HepG2 (cell line): ENCODE results near the gene OSBPL10. TPM values are rescaled to one million over a fixed set of nuclear protein-coding genes. Genes with fewer than 3 reads are reported as not detected.

ENCODE experiments used
- DNMT1 ChIP-seq: sonication (generic); formaldehyde crosslinking; IDR thresholded peaks from 2 replicates; pipeline ENCODE4 v1.5.1; 2020; ENCODE audit warnings: mild to moderate bottlenecking, missing genetic modification reagents
- DNMT3B ChIP-seq: conservative IDR thresholded peaks from 2 replicates; pipeline ENCODE4 v1.6.1; 2016; ENCODE audit warnings: missing biosample characterization, control low read depth
- E2F5 ChIP-seq: sonication (generic); formaldehyde crosslinking; conservative IDR thresholded peaks from 2 replicates; pipeline ENCODE4 v1.4.0; 2020; ENCODE audit warnings: missing genetic modification reagents
- GATAD1 ChIP-seq: IDR thresholded peaks from 2 replicates; pipeline ENCODE4 v1.6.1; 2016; ENCODE audit warnings: missing genetic modification reagents, missing compliant biosample characterization
- GPN1 ChIP-seq: sonication (generic); formaldehyde crosslinking; IDR thresholded peaks from 2 replicates; pipeline ENCODE4 v1.5.1; 2020; ENCODE audit warnings: missing genetic modification reagents, borderline replicate concordance
- HOXA9 ChIP-seq: sonication (generic); formaldehyde crosslinking; IDR thresholded peaks from 2 replicates; pipeline ENCODE4 v1.8.1; 2022; ENCODE audit warnings: missing genetic modification reagents, mild to moderate bottlenecking, moderate library complexity, borderline replicate concordance
- MAX ChIP-seq: IDR thresholded peaks from 2 replicates; pipeline ENCODE4 v1.6.1; 2012; ENCODE audit warnings: inconsistent platforms
- MIER2 ChIP-seq: IDR thresholded peaks from 2 replicates; pipeline ENCODE4 v1.6.1; 2016; ENCODE audit warnings: missing biosample characterization, missing genetic modification reagents
- MYC ChIP-seq: sonication (generic); formaldehyde crosslinking; IDR thresholded peaks from 2 replicates; pipeline ENCODE4 v1.9.0; 2021; ENCODE audit warnings: missing genetic modification reagents, borderline replicate concordance
- PAWR ChIP-seq: sonication (generic); formaldehyde crosslinking; IDR thresholded peaks from 2 replicates; pipeline ENCODE4 v1.4.0; 2020; ENCODE audit warnings: missing genetic modification reagents, mild to moderate bottlenecking, borderline replicate concordance
- PHB2 ChIP-seq: fragments of 450-650 bp; IDR thresholded peaks from 2 replicates; pipeline ENCODE4 v1.6.1; 2018; ENCODE audit not compliant: partially characterized antibody
- PLRG1 ChIP-seq: fragments of 450-650 bp; conservative IDR thresholded peaks from 2 replicates; pipeline ENCODE4 v1.6.1; 2016
- RXRA ChIP-seq: sonication (generic); formaldehyde crosslinking; IDR thresholded peaks from 2 replicates; pipeline ENCODE4 v1.5.1; 2020; ENCODE audit warnings: missing genetic modification reagents
- SNAI1 ChIP-seq: sonication (generic); formaldehyde crosslinking; IDR thresholded peaks from 2 replicates; pipeline ENCODE4 v1.5.0; 2020; ENCODE audit warnings: mild to moderate bottlenecking, missing genetic modification reagents, borderline replicate concordance
- SP5 ChIP-seq: IDR thresholded peaks from 2 replicates; pipeline ENCODE4 v1.6.1; 2016; ENCODE audit warnings: low read depth, borderline replicate concordance
- TOE1 ChIP-seq: sonication (generic); formaldehyde crosslinking; IDR thresholded peaks from 2 replicates; pipeline ENCODE4 v1.4.0; 2020; ENCODE audit warnings: mild to moderate bottlenecking, missing genetic modification reagents
- ZBTB34 ChIP-seq: sonication (generic); formaldehyde crosslinking; IDR thresholded peaks from 2 replicates; pipeline ENCODE4 v1.8.0; 2022; ENCODE audit warnings: mild to moderate bottlenecking, missing genetic modification reagents
- ZC3H13 ChIP-seq: sonication (generic); formaldehyde crosslinking; IDR thresholded peaks from 2 replicates; pipeline ENCODE4 v1.8.1; 2023; ENCODE audit warnings: mild to moderate bottlenecking, missing genetic modification reagents, moderate library complexity
- ZKSCAN1 ChIP-seq: fragments of 150-350 bp; IDR thresholded peaks from 2 replicates; pipeline ENCODE4 v1.6.1; 2014; ENCODE audit warnings: low read length
- ZNF256 ChIP-seq: sonication (generic); formaldehyde crosslinking; conservative IDR thresholded peaks from 2 replicates; pipeline ENCODE4 v1.4.0; 2020; ENCODE audit warnings: missing genetic modification reagents
- ZNF343 ChIP-seq: sonication (generic); formaldehyde crosslinking; IDR thresholded peaks from 2 replicates; pipeline ENCODE4 v1.4.0; 2020; ENCODE audit warnings: mild to moderate bottlenecking, missing genetic modification reagents
- ZNF615 ChIP-seq: sonication (generic); formaldehyde crosslinking; IDR thresholded peaks from 2 replicates; pipeline ENCODE4 v1.5.0; 2020; ENCODE audit warnings: mild to moderate bottlenecking, missing genetic modification reagents, borderline replicate concordance
- ZNF660 ChIP-seq: sonication (generic); formaldehyde crosslinking; IDR thresholded peaks from 2 replicates; pipeline ENCODE4 v1.5.1; 2020; ENCODE audit warnings: mild to moderate bottlenecking, low read depth, missing genetic modification reagents, borderline replicate concordance
- ZNF7 ChIP-seq: IDR thresholded peaks from 2 replicates; pipeline ENCODE4 v1.6.1; 2016; ENCODE audit warnings: missing biosample characterization, missing genetic modification reagents
- ZNF782 ChIP-seq: sonication (generic); formaldehyde crosslinking; IDR thresholded peaks from 2 replicates; pipeline ENCODE4 v1.4.0; 2020; ENCODE audit warnings: missing genetic modification reagents, mild to moderate bottlenecking, borderline replicate concordance
- ZNF788 ChIP-seq: sonication (generic); formaldehyde crosslinking; IDR thresholded peaks from 2 replicates; pipeline ENCODE4 v1.5.0; 2020; ENCODE audit warnings: mild to moderate bottlenecking, missing genetic modification reagents, borderline replicate concordance
- ZSCAN22 ChIP-seq: sonication (generic); formaldehyde crosslinking; IDR thresholded peaks from 2 replicates; pipeline ENCODE4 v1.4.0; 2020; ENCODE audit warnings: mild to moderate bottlenecking, missing genetic modification reagents
- polyA plus RNA-seq, 8 experiments: library from polyadenylated mRNA; depleted of rRNA in 3 of 8; stranded (reverse) in 7 of 8; unstranded in 1 of 8; fragments of >200 nt; fragmentation: Illumina TruSeq in 4 of 8; extraction: Trizol in 4 of 8; gene quantifications; 2 replicates each; pipeline versions ENCODE4 v1.2.1 to v1.2.3, GENCODE V29; 2011 to 2016; ENCODE audit warnings: low read depth in 4 of 8, missing spikeins in 1 of 8, mixed read lengths in 1 of 8; ENCODE audit not compliant: insufficient read depth in 1 of 8
- total RNA-seq, 5 experiments: library from RNA; depleted of rRNA; stranded (reverse); fragments of >200 nt; fragmentation: Illumina TruSeq; extraction: Trizol; gene quantifications; 2 replicates each; pipeline ENCODE4 v1.2.3, GENCODE V29; 2016; ENCODE audit warnings: low read depth in 1 of 5
- TF ChIP-seq, protein P1 (sequence below): sonication (generic); formaldehyde crosslinking; IDR thresholded peaks from 2 replicates; pipeline ENCODE4 v1.5.0; 2020; ENCODE audit warnings: mild to moderate bottlenecking, missing genetic modification reagents

OSBPL10 gene
- total and polyA plus RNA-seq, 2 of the 13 experiments (the other 11 are each of a cell fraction or from before 2014, with no cell fraction given): 10.3 to 28.6 TPM

- no peak for TF ChIP-seq DNMT3B (CRISPR knock-in tag)
- TF ChIP-seq PLRG1: no peak
- TF ChIP-seq ZNF256 (CRISPR knock-in tag): no peak
- TF ChIP-seq ZSCAN22 (CRISPR knock-in tag): no peak
- TF ChIP-seq PAWR (CRISPR knock-in tag): no peak
- TF ChIP-seq ZNF782 (CRISPR knock-in tag): no peak
- peak; percentile 54; the same call in 1 of the 2 replicates for TF ChIP-seq MAX
- TF ChIP-seq DNMT1 (CRISPR knock-in tag): no peak
- peak; percentile 88 for TF ChIP-seq SP5
- TF ChIP-seq ZC3H13 (CRISPR knock-in tag): no peak
- TF ChIP-seq ZKSCAN1: no peak
- TF ChIP-seq ZNF7 (CRISPR knock-in tag): no peak
- no peak for TF ChIP-seq ZNF615 (CRISPR knock-in tag)
- no peak for TF ChIP-seq GPN1
- TF ChIP-seq SNAI1 (CRISPR knock-in tag): no peak
- peak; percentile 53; the same call in 1 of the 2 replicates for TF ChIP-seq MYC (CRISPR knock-in tag)
- no peak for TF ChIP-seq E2F5 (CRISPR knock-in tag)
- no peak for TF ChIP-seq GATAD1
- no peak for TF ChIP-seq MIER2
- TF ChIP-seq ZBTB34 (CRISPR knock-in tag): 0 out of 2 replicates have a peak, but pooled peaks have one; percentile 42
- no peak for TF ChIP-seq ZNF660 (CRISPR knock-in tag)
- no peak for TF ChIP-seq ZNF788 (CRISPR knock-in tag)
- TF ChIP-seq TOE1 (CRISPR knock-in tag): no peak
- TF ChIP-seq HOXA9 (CRISPR knock-in tag): no peak
- no peak for TF ChIP-seq ZNF343
- no peak for TF ChIP-seq RXRA
- no peak for TF ChIP-seq PHB2
- TF ChIP-seq, protein P1, sequence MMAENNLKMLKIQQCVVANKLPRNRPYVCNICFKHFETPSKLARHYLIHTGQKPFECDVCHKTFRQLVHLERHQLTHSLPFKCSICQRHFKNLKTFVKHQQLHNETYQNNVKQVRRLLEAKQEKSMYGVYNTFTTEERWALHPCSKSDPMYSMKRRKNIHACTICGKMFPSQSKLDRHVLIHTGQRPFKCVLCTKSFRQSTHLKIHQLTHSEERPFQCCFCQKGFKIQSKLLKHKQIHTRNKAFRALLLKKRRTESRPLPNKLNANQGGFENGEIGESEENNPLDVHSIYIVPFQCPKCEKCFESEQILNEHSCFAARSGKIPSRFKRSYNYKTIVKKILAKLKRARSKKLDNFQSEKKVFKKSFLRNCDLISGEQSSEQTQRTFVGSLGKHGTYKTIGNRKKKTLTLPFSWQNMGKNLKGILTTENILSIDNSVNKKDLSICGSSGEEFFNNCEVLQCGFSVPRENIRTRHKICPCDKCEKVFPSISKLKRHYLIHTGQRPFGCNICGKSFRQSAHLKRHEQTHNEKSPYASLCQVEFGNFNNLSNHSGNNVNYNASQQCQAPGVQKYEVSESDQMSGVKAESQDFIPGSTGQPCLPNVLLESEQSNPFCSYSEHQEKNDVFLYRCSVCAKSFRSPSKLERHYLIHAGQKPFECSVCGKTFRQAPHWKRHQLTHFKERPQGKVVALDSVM (CRISPR knock-in tag): no peak; the same call in 1 of the 2 replicates
Observed at GRCh38 chr3:31981206-31982181, at the start of gene OSBPL10, which contains the start of gene ZNF860 (continued).
